Lower leg skin (tissue), 3 donors: ENCODE data around the gene SLC48A1.

Experiments used
- CTCF ChIP-seq, 3 donors: fragments of 450-650 bp; IDR thresholded peaks; one replicate each; pipeline ENCODE4 v1.5.1; 2016; ENCODE audit warnings: antibody characterized with exemption in 3 of 3, mild to moderate bottlenecking in 3 of 3, moderate library complexity in 2 of 3
- POLR2A ChIP-seq, 2 donors: fragments of 450-650 bp; IDR thresholded peaks; one replicate each; pipeline ENCODE4 v1.6.1; 2016 to 2017; ENCODE audit warnings: antibody characterized with exemption in 2 of 2, mild to moderate bottlenecking in 1 of 2, moderate library complexity in 1 of 2

- no peak for TF ChIP-seq CTCF (IDR thresholded peaks at IDR 0.05)
- no peak for TF ChIP-seq POLR2A (IDR thresholded peaks at IDR 0.05)
Observed at GRCh38 chr12:47781479-47782371, 8.7 kb downstream of the SLC48A1 start.
